Endothelial cell of umbilical vein (primary cell): ENCODE measurements around the gene SDK2. TPM values are rescaled to one million over a fixed set of nuclear protein-coding genes. Genes with fewer than 3 reads are reported as not detected.

Experiments used
- BruUV-seq: library from RNA; stranded (reverse); fragments of 400-500 nt; replicated peaks from 2 replicates; lab custom pipeline; 2021; lab: Mats Ljungman, UMichigan
- CTCF ChIA-PET: fragments of 300-600, 350-600 bp; sonication (Branson Sonifier 250); formaldehyde crosslinking; loops from one replicate; lab custom pipeline; 2021; ENCODE audit warnings: antibody characterized with exemption, inconsistent platforms; lab: Charles Lee
- POLR2A ChIA-PET: fragments of 300-600, 350-600 bp; sonication (Branson Sonifier 250); formaldehyde crosslinking; loops from one replicate; lab custom pipeline; 2021; ENCODE audit warnings: antibody characterized with exemption, inconsistent platforms; lab: Charles Lee
- DNase-seq: peaks from one replicate; pipeline ENCODE4 v3.0.0-alpha.2; 2011; ENCODE audit warnings: low read depth, low spot score
- FAIRE-seq: peaks from 2 replicates; lab custom pipeline; 2011; peaks lifted over from hg19 to GRCh38; lab: Jason Lieb, UNC
- H2AFZ ChIP-seq: 2 replicates; pipeline ENCODE4 v1.6.0; 2012; ENCODE audit warnings: low read depth, low read length, control low read depth, inconsistent platforms
- H3K27ac ChIP-seq: 2 replicates; pipeline ENCODE4 v1.5.1; 2011; ENCODE audit warnings: low read depth, mild to moderate bottlenecking, control low read depth, low read length, moderate library complexity; ENCODE audit not compliant: insufficient read depth
- H3K27me3 ChIP-seq, 2 experiments: 2 replicates each; pipeline versions ENCODE4 v1.6.0 to v1.6.1; 2011; ENCODE audit warnings: low read length in 2 of 2, mixed read lengths in 1 of 2; ENCODE audit not compliant: control insufficient read depth in 2 of 2, insufficient read depth in 2 of 2
- H3K36me3 ChIP-seq, 2 experiments: 2 replicates in 1 of 2; 3 replicates in 1 of 2; pipeline ENCODE4 v1.5.1; 2011; ENCODE audit warnings: low read length in 2 of 2, mild to moderate bottlenecking in 1 of 2, moderate library complexity in 1 of 2; ENCODE audit not compliant: control insufficient read depth in 2 of 2, insufficient read depth in 2 of 2; ENCODE audit errors: extremely low read depth in 1 of 2
- H3K4me1 ChIP-seq: 3 replicates; pipeline ENCODE4 v1.5.1; 2011; ENCODE audit warnings: mild to moderate bottlenecking, low read length; ENCODE audit not compliant: control insufficient read depth, insufficient read depth; ENCODE audit errors: extremely low read depth
- H3K4me2 ChIP-seq: 2 replicates; pipeline ENCODE4 v1.6.1; 2011; ENCODE audit warnings: low read length, control low read depth, mixed read lengths; ENCODE audit not compliant: insufficient read depth
- H3K4me3 ChIP-seq, 3 experiments: fragments of 200-600 bp in 1 of 3; sonication (generic), shearing (Covaris generic) in 1 of 3; replicated peaks in 1 of 3; 2 replicates each; pipeline ENCODE4 v1.5.1; 2011 to 2016; ENCODE audit warnings: control low read depth in 3 of 3, low read length in 3 of 3, mild to moderate bottlenecking in 2 of 3, inconsistent platforms in 1 of 3, low read depth in 1 of 3, moderate library complexity in 1 of 3; ENCODE audit not compliant: insufficient read depth in 1 of 3
- H3K79me2 ChIP-seq: 2 replicates; pipeline ENCODE4 v1.6.0; 2012; ENCODE audit warnings: low read length, inconsistent platforms; ENCODE audit not compliant: control insufficient read depth, insufficient read depth
- H3K9ac ChIP-seq: replicated peaks from 2 replicates; pipeline ENCODE3; 2011; ENCODE audit warnings: low read length, control low read depth; ENCODE audit not compliant: insufficient read depth; ENCODE audit errors: extremely low read depth
- H3K9me1 ChIP-seq: replicated peaks from 3 replicates; pipeline ENCODE4 v1.6.0; 2011; ENCODE audit warnings: mild to moderate bottlenecking, low read length; ENCODE audit not compliant: control insufficient read depth, insufficient read depth; ENCODE audit errors: extremely low read depth
- H3K9me3 ChIP-seq: replicated peaks from 2 replicates; pipeline ENCODE4 v1.5.1; 2012; ENCODE audit warnings: low read length, inconsistent platforms; ENCODE audit not compliant: control insufficient read depth, insufficient read depth
- H4K20me1 ChIP-seq: replicated peaks from 2 replicates; pipeline ENCODE3; 2011; ENCODE audit warnings: mild to moderate bottlenecking, low read length; ENCODE audit not compliant: control insufficient read depth, insufficient read depth; ENCODE audit errors: extremely low read depth
- EZH2 ChIP-seq: IDR thresholded peaks from 2 replicates; pipeline ENCODE4 v1.6.1; 2012; ENCODE audit warnings: borderline replicate concordance, low read depth, mild to moderate bottlenecking, moderate library complexity, low read length, inconsistent platforms; ENCODE audit not compliant: severe bottlenecking
- FOS ChIP-seq: IDR thresholded peaks from 2 replicates; pipeline ENCODE4 v1.6.1; 2011; ENCODE audit warnings: mild to moderate bottlenecking, low read length, moderate library complexity, borderline replicate concordance; ENCODE audit not compliant: insufficient read depth
- JUN ChIP-seq: IDR thresholded peaks from 2 replicates; pipeline ENCODE4 v1.6.1; 2011; ENCODE audit warnings: borderline replicate concordance, low read depth; ENCODE audit not compliant: insufficient read length, insufficient read depth
- POLR2AphosphoS5 ChIP-seq: IDR thresholded peaks from 2 replicates; pipeline ENCODE4 v1.6.1; 2012; ENCODE audit warnings: low read depth, mild to moderate bottlenecking, control low read depth, low read length, moderate library complexity; ENCODE audit not compliant: insufficient read depth
- dilution Hi-C: fragments of 300-500 bp; cut with MboI; formaldehyde crosslinking; loops from one replicate; pipeline ENCODE4 v1.15.0; 2019; ENCODE audit warnings: low sequenced_read_pairs; ENCODE audit not compliant: extremely low pct_ligation_motif_present
- intact Hi-C: fragments of 100-400 bp; cut with micrococcal nuclease; formaldehyde crosslinking; loops from one replicate; pipeline ENCODE4 v1.10.0; 2022
- polyA plus RNA-seq, 4 experiments: library from polyadenylated mRNA; depleted of rRNA in 3 of 4; stranded (reverse) in 3 of 4; unstranded in 1 of 4; fragments of >200 nt; gene quantifications; 2 replicates each; pipeline versions ENCODE4 v1.2.1 to v1.2.3, GENCODE V29; 2011 to 2012; ENCODE audit warnings: missing spikeins in 1 of 4
- total RNA-seq: library from RNA; stranded (reverse); gene quantifications from 2 replicates; pipeline ENCODE4 v1.2.3, GENCODE V29; 2021
- TF ChIP-seq, protein P1 (sequence below): IDR thresholded peaks from 2 replicates; pipeline ENCODE4 v1.6.1; 2011; ENCODE audit not compliant: insufficient read depth, insufficient read length
- TF ChIP-seq, protein P2 (sequence below), 2 donors: IDR thresholded peaks; 1 replicate in 1 of 2; 2 replicates in 1 of 2; pipeline ENCODE4 v1.5.1; 2011; ENCODE audit warnings: low read length in 2 of 2, mild to moderate bottlenecking in 2 of 2, moderate library complexity in 2 of 2, control low read depth in 1 of 2, inconsistent platforms in 1 of 2, low read depth in 1 of 2; ENCODE audit not compliant: insufficient read depth in 1 of 2; ENCODE audit errors: extremely low read depth in 1 of 2

Gene SDK2
- total and polyA plus RNA-seq, 2 donors (not counting 3 experiments of a cell fraction or from before 2014, with no cell fraction given), result not detected

DNA sequence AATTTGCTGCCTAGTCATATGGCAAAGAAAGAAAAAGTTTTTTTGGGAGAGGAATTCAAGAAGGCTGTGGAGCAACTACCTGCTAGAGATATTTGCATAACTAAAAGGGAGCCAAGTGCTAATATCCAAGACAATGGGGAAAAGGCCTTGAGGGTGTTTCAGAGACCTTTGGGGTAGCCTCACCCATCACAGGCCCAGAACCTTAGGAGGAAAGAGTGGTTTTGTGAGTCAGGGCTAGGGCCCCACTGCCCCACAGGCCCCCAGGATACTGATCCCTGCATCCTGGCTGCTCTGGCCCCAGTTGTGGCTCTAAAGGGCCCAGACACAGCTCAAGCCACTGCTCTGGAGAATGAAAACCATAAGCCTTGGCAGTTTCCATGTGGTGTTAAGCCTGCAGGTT lies 41.9 kb upstream of the SDK2 start:
- CTCF ChIA-PET, result no interaction called here
- DNase-seq, result no peak
- H3K36me3 ChIP-seq, result no peaks in the 10 kb centered on the region
- H3K79me2 ChIP-seq, result no peaks in the 10 kb centered on the region
- no peak overlapping the region for H3K27ac ChIP-seq
- no peaks in the 10 kb centered on the region for H3K9me1 ChIP-seq
- dilution Hi-C loops (no loop called here), intact Hi-C loops (no loop called here)
- peaks cover 4% of the 10 kb centered on the region for H3K9me3 ChIP-seq
- no peak overlapping the region for H3K9ac ChIP-seq
- H3K4me3 ChIP-seq, result no peak overlapping the region
- H3K4me1 ChIP-seq, result no peaks in the 10 kb centered on the region
- no TSS peak for BruUV-seq
- no peak overlapping the region for H3K4me2 ChIP-seq
- TF ChIP-seq, protein P1, sequence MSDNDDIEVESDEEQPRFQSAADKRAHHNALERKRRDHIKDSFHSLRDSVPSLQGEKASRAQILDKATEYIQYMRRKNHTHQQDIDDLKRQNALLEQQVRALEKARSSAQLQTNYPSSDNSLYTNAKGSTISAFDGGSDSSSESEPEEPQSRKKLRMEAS, result no peak
- TF ChIP-seq EZH2 (no peak), FOS (no peak)
- no peak overlapping the region for H2AFZ ChIP-seq
- POLR2A ChIA-PET, result no interaction called here
- H4K20me1 ChIP-seq, result no peaks in the 10 kb centered on the region
- no peaks in the 10 kb centered on the region for H3K27me3 ChIP-seq
- FAIRE-seq, result no peak

DNA sequence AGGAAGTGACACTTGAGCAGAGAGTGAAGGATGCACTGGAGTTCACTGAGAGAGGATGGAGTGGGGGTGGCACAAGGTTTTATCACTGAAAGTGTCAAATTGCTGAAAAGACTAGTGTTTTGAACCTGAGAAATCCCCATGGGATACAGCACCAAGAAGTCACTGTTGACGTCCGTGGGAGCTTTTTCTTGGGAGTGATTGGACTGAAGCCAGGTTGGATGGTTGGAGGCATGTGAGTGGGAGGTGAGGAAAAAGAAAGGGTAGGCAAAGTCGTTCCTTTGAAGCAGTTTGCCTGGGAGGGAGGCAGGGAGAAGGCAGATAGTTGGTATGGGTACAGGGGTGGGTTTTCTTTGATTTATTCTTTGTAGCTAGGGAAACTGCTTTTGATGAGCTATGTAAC lies 39.9 kb upstream of the SDK2 start:
- Histone ChIP-seq H3K9me3 (no peaks in the 10 kb centered on the region), H3K27ac (no peak overlapping the region), H3K4me2 (no peak overlapping the region), H3K36me3 (no peaks in the 10 kb centered on the region), H4K20me1 (no peaks in the 10 kb centered on the region), H3K27me3 (no peaks in the 10 kb centered on the region), H3K9ac (no peak overlapping the region), H2AFZ (no peak overlapping the region), H3K4me3 (no peak overlapping the region), H3K9me1 (no peaks in the 10 kb centered on the region), H3K4me1 (no peaks in the 10 kb centered on the region), H3K79me2 (no peaks in the 10 kb centered on the region)
- no TSS peak for BruUV-seq
- CTCF ChIA-PET, result no interaction called here
- intact Hi-C loops (no loop called here), dilution Hi-C loops (no loop called here)
- FAIRE-seq (no peak), DNase-seq (no peak)
- TF ChIP-seq FOS, result no peak
- TF ChIP-seq, protein P1, result no peak
- TF ChIP-seq JUN, result no peak
- TF ChIP-seq POLR2AphosphoS5, result no peak
- TF ChIP-seq, protein P2, sequence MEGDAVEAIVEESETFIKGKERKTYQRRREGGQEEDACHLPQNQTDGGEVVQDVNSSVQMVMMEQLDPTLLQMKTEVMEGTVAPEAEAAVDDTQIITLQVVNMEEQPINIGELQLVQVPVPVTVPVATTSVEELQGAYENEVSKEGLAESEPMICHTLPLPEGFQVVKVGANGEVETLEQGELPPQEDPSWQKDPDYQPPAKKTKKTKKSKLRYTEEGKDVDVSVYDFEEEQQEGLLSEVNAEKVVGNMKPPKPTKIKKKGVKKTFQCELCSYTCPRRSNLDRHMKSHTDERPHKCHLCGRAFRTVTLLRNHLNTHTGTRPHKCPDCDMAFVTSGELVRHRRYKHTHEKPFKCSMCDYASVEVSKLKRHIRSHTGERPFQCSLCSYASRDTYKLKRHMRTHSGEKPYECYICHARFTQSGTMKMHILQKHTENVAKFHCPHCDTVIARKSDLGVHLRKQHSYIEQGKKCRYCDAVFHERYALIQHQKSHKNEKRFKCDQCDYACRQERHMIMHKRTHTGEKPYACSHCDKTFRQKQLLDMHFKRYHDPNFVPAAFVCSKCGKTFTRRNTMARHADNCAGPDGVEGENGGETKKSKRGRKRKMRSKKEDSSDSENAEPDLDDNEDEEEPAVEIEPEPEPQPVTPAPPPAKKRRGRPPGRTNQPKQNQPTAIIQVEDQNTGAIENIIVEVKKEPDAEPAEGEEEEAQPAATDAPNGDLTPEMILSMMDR (IDR thresholded peaks at IDR 0.05; ENCODE audit: extremely low read depth in 1 of 2, insufficient read depth in 1 of 2, low read depth in 1 of 2, low read length in 2 of 2), result no peak
- POLR2A ChIA-PET, result no interaction called here
